Stimulated activated CD8-positive, alpha-beta memory T cell treated with anti-CD3 and anti-CD28 coated beads, Interleukin-7, amount 100 ng/mL, for 4 hours (primary cell): Measurements from ENCODE around the gene CTPS1.

ENCODE experiments used
- DNase-seq, 2 donors: peaks; one replicate each; pipeline ENCODE4 v3.0.0-alpha.2; 2020; ENCODE audit warnings: low read depth in 2 of 2

CTPS1 gene

GRCh38 chr1:41024953-41025352, 45.5 kb downstream of the CTPS1 start:
- DNase-seq = no peak

- no peak for DNase-seq
Observed at GRCh38 chr1:41025979-41026819, 46.7 kb downstream of the CTPS1 start.

GRCh38 chr1:41028034-41028642, 48.6 kb downstream of the CTPS1 start:
- no peak for DNase-seq

GRCh38 chr1:41030872-41031616, 51.5 kb downstream of the CTPS1 start:
- no peak for DNase-seq

- no peak for DNase-seq
Observed at GRCh38 chr1:41032147-41032546, 52.7 kb downstream of the CTPS1 start.

GRCh38 chr1:41033272-41033671, 53.8 kb downstream of the CTPS1 start:
- DNase-seq = no peak

GRCh38 chr1:41037116-41037903, 57.8 kb downstream of the CTPS1 start:
- DNase-seq = no peak

GRCh38 chr1:41038110-41038509, 58.6 kb downstream of the CTPS1 start:
- no peak for DNase-seq

GRCh38 chr1:41041614-41042270, 62.2 kb downstream of the CTPS1 start:
- no peak for DNase-seq

GRCh38 chr1:41044187-41044586, 64.7 kb downstream of the CTPS1 start:
- no peak for DNase-seq

GRCh38 chr1:41045740-41046139, 66.2 kb downstream of the CTPS1 start:
- DNase-seq = no peak

- no peak for DNase-seq
Observed at GRCh38 chr1:41046347-41046775, 66.9 kb downstream of the CTPS1 start.

GRCh38 chr1:41048540-41048939, 69.0 kb downstream of the CTPS1 start:
- DNase-seq = no peak

GRCh38 chr1:41051022-41051421, 71.5 kb downstream of the CTPS1 start:
- DNase-seq = no peak

- no peak for DNase-seq
Observed at GRCh38 chr1:41053316-41053715, 73.8 kb downstream of the CTPS1 start.

- DNase-seq = no peak
Observed at GRCh38 chr1:41056907-41057306, 77.4 kb downstream of the CTPS1 start.
